Astrocyte (in vitro differentiated cells and primary cell): ENCODE results near the gene IFRD2.

Experiments
- CTCF ChIP-seq: IDR thresholded peaks from 2 replicates; pipeline ENCODE4 v1.5.1; 2011; ENCODE audit warnings: low read depth, mild to moderate bottlenecking, inconsistent platforms, low read length, moderate library complexity; ENCODE audit not compliant: insufficient read depth
- EZH2 ChIP-seq: IDR thresholded peaks from 2 replicates; pipeline ENCODE4 v1.6.1; 2012; ENCODE audit warnings: mild to moderate bottlenecking, low read length, inconsistent platforms; ENCODE audit not compliant: insufficient read depth

- TF ChIP-seq CTCF (peak; percentile 68), EZH2 (no peak)
Measured at GRCh38 chr3:50260027-50260941, 31.9 kb downstream of the IFRD2 start.
